ENCODE data around the gene ZNF165. TPM values are rescaled to one million over a fixed set of nuclear protein-coding genes. Genes with fewer than 3 reads are reported as not detected.

Gene ZNF165
- total and polyA plus RNA-seq, 2 of the 13 experiments (the other 11 are each of a cell fraction or from before 2014, with no cell fraction given), result 0.58 to 8.6 TPM

DNA sequence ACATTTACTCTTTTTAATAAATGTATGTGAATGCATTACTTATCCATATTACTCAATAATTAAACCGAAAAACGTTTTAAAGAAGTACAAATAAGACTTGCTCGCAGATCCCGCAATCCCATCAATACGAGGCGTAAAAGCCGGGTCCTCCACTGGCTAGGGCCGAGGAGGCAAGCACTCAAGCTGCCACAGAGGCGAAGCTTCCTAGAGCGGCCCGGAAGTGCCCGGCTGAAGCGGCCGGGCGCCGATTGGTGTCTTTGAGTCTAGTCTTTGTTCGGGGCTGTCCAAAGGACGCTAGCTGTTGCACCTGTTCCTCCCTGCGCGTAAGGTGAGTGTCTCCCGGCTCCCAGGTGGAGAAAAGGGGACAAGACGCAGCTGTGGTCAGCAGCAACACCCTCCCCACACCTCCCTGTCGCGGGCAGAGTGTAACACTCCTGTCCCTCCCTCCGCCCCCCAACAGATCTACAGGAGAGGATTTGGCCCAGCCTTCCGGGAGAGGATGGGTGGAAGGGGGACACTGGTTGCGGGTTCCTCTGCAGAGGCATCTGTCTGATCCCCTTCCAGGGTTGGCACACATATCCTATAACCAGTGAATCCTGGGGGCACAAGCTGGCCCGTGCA is 44.1 kb downstream of the ZNF165 start, which contains the start of gene ZSCAN16 (continued):
- peak; percentile 38; the same call in 1 of the 2 replicates for TF ChIP-seq GATA4 (IDR thresholded peaks at IDR 0.05; ENCODE audit: borderline replicate concordance, low read depth)
- no peak; the same call in 1 of the 2 replicates for TF ChIP-seq HDAC1 (CRISPR knock-in tag; IDR thresholded peaks at IDR 0.05)
- no peak for TF ChIP-seq ZNF790 (CRISPR knock-in tag; IDR thresholded peaks at IDR 0.05; ENCODE audit: borderline replicate concordance)
- TF ChIP-seq, protein P1, sequence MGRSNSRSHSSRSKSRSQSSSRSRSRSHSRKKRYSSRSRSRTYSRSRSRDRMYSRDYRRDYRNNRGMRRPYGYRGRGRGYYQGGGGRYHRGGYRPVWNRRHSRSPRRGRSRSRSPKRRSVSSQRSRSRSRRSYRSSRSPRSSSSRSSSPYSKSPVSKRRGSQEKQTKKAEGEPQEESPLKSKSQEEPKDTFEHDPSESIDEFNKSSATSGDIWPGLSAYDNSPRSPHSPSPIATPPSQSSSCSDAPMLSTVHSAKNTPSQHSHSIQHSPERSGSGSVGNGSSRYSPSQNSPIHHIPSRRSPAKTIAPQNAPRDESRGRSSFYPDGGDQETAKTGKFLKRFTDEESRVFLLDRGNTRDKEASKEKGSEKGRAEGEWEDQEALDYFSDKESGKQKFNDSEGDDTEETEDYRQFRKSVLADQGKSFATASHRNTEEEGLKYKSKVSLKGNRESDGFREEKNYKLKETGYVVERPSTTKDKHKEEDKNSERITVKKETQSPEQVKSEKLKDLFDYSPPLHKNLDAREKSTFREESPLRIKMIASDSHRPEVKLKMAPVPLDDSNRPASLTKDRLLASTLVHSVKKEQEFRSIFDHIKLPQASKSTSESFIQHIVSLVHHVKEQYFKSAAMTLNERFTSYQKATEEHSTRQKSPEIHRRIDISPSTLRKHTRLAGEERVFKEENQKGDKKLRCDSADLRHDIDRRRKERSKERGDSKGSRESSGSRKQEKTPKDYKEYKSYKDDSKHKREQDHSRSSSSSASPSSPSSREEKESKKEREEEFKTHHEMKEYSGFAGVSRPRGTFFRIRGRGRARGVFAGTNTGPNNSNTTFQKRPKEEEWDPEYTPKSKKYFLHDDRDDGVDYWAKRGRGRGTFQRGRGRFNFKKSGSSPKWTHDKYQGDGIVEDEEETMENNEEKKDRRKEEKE (IDR thresholded peaks at IDR 0.05), result no peak
- TF ChIP-seq, protein P2, sequence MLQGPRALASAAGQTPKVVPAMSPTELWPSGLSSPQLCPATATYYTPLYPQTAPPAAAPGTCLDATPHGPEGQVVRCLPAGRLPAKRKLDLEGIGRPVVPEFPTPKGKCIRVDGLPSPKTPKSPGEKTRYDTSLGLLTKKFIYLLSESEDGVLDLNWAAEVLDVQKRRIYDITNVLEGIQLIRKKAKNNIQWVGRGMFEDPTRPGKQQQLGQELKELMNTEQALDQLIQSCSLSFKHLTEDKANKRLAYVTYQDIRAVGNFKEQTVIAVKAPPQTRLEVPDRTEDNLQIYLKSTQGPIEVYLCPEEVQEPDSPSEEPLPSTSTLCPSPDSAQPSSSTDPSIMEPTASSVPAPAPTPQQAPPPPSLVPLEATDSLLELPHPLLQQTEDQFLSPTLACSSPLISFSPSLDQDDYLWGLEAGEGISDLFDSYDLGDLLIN (CRISPR knock-in tag; IDR thresholded peaks at IDR 0.05; ENCODE audit: borderline replicate concordance), result no peak
- peak; percentile 90 for TF ChIP-seq SALL1 (CRISPR knock-in tag; IDR thresholded peaks at IDR 0.05)
- TF ChIP-seq ARNT2 (CRISPR knock-in tag; IDR thresholded peaks at IDR 0.05; ENCODE audit: low read depth), result peak; percentile 85
- peak; percentile 81; the same call in 1 of the 2 replicates for TF ChIP-seq ZNF792 (CRISPR knock-in tag; IDR thresholded peaks at IDR 0.05)
- TF ChIP-seq MAZ (IDR thresholded peaks at IDR 0.05; ENCODE audit: borderline replicate concordance, low read depth, low read length), result no peak
- peak; percentile 87; the same call in 1 of the 2 replicates for TF ChIP-seq MAZ (CRISPR knock-in tag; IDR thresholded peaks at IDR 0.05; ENCODE audit: low read depth)
- peak; percentile 64; the same call in 1 of the 2 replicates for TF ChIP-seq KLF15 (CRISPR knock-in tag; IDR thresholded peaks at IDR 0.05; ENCODE audit: borderline replicate concordance)
- TF ChIP-seq, protein P3, sequence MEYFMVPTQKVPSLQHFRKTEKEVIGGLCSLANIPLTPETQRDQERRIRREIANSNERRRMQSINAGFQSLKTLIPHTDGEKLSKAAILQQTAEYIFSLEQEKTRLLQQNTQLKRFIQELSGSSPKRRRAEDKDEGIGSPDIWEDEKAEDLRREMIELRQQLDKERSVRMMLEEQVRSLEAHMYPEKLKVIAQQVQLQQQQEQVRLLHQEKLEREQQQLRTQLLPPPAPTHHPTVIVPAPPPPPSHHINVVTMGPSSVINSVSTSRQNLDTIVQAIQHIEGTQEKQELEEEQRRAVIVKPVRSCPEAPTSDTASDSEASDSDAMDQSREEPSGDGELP (IDR thresholded peaks at IDR 0.05; ENCODE audit: borderline replicate concordance, low read depth), result peak; percentile 78; the same call in 1 of the 2 replicates
- no peak for TF ChIP-seq NCOR1 (IDR thresholded peaks at IDR 0.05; ENCODE audit: borderline replicate concordance, low read length)
- TF ChIP-seq, protein P4, sequence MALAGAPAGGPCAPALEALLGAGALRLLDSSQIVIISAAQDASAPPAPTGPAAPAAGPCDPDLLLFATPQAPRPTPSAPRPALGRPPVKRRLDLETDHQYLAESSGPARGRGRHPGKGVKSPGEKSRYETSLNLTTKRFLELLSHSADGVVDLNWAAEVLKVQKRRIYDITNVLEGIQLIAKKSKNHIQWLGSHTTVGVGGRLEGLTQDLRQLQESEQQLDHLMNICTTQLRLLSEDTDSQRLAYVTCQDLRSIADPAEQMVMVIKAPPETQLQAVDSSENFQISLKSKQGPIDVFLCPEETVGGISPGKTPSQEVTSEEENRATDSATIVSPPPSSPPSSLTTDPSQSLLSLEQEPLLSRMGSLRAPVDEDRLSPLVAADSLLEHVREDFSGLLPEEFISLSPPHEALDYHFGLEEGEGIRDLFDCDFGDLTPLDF (CRISPR knock-in tag; IDR thresholded peaks at IDR 0.05), result 0 out of 2 replicates have a peak, but pooled peaks have one; percentile 33
- peak; percentile 94; the same call in 1 of the 2 replicates for TF ChIP-seq ZNF83 (CRISPR knock-in tag; IDR thresholded peaks at IDR 0.05; ENCODE audit: borderline replicate concordance)
- TF ChIP-seq MEF2D (CRISPR knock-in tag; IDR thresholded peaks at IDR 0.05), result peak; percentile 75; the same call in 1 of the 2 replicates
- peak; percentile 47 for TF ChIP-seq CEBPG (CRISPR knock-in tag; IDR thresholded peaks at IDR 0.05)
- peak; percentile 93 for TF ChIP-seq GATAD1 (CRISPR knock-in tag; IDR thresholded peaks at IDR 0.05)
- TF ChIP-seq RBAK (CRISPR knock-in tag; IDR thresholded peaks at IDR 0.05), result peak; percentile 92
- no peak for TF ChIP-seq MATR3 (CRISPR knock-in tag; IDR thresholded peaks at IDR 0.05)
- TF ChIP-seq ZNF256 (CRISPR knock-in tag; conservative IDR thresholded peaks at IDR 0.05), result no peak
- no peak for TF ChIP-seq ZNF383 (CRISPR knock-in tag; IDR thresholded peaks at IDR 0.05; ENCODE audit: borderline replicate concordance)
- peak; percentile 79; the same call in 1 of the 2 replicates for TF ChIP-seq ZNF619 (CRISPR knock-in tag; IDR thresholded peaks at IDR 0.05)
- TF ChIP-seq GABPA (IDR thresholded peaks at IDR 0.05; ENCODE audit: low read depth, low read length), result peak; percentile 75
- TF ChIP-seq GABPA (CRISPR knock-in tag; IDR thresholded peaks at IDR 0.05; ENCODE audit: low read depth), result peak; percentile 96

Measured in HepG2 (cell line).